Measurements from ENCODE around the gene FBN1.

FBN1 gene

GRCh38 chr15:48419896-48420295 lies 225.6 kb downstream of the FBN1 start:
- no peak for DNase-seq

- DNase-seq: no peak
Measured at GRCh38 chr15:48418343-48418742, 227.2 kb downstream of the FBN1 start.

GRCh38 chr15:48416301-48416700 lies 229.2 kb downstream of the FBN1 start:
- no peak for DNase-seq

- DNase-seq: peak; percentile 65
Measured at GRCh38 chr15:48415036-48415886, 230.2 kb downstream of the FBN1 start.

- no peak for DNase-seq
Measured at GRCh38 chr15:48414015-48414414, 231.5 kb downstream of the FBN1 start.

GRCh38 chr15:48413304-48413703 lies 232.2 kb downstream of the FBN1 start:
- no peak for DNase-seq

GRCh38 chr15:48411971-48412591 lies 233.4 kb downstream of the FBN1 start:
- no peak for DNase-seq

- DNase-seq: no peak
Measured at GRCh38 chr15:48409623-48410022, 235.9 kb downstream of the FBN1 start.

- DNase-seq: no peak
Measured at GRCh38 chr15:48408327-48408726, 237.2 kb downstream of the FBN1 start.

GRCh38 chr15:48407646-48408045 lies 237.9 kb downstream of the FBN1 start:
- no peak for DNase-seq

- peak; percentile 15 for DNase-seq
Measured at GRCh38 chr15:48406911-48407310, 238.6 kb downstream of the FBN1 start.

GRCh38 chr15:48406266-48406891 lies 239.1 kb downstream of the FBN1 start:
- DNase-seq: no peak

GRCh38 chr15:48402427-48403177 lies 242.9 kb downstream of the FBN1 start:
- no peak for DNase-seq

- DNase-seq: no peak
Measured at GRCh38 chr15:48400086-48400485, 245.4 kb downstream of the FBN1 start.

GRCh38 chr15:48397841-48398240 lies 247.7 kb downstream of the FBN1 start:
- DNase-seq: no peak

- DNase-seq: no peak
Measured at GRCh38 chr15:48396020-48396419, 249.5 kb downstream of the FBN1 start.

GRCh38 chr15:48395521-48396011 lies 249.9 kb downstream of the FBN1 start:
- no peak for DNase-seq

GRCh38 chr15:48394970-48395369 lies 250.5 kb downstream of the FBN1 start:
- no peak for DNase-seq

GRCh38 chr15:48393645-48394506 lies 251.6 kb downstream of the FBN1 start:
- peak; percentile 19 for DNase-seq

- DNase-seq: no peak
Measured at GRCh38 chr15:48392356-48392755, 253.2 kb downstream of the FBN1 start.

GRCh38 chr15:48391950-48392349 lies 253.6 kb downstream of the FBN1 start:
- no peak for DNase-seq

GRCh38 chr15:48389691-48390143 lies 255.8 kb downstream of the FBN1 start:
- no peak for DNase-seq
